ENCODE measurements around the gene TMEM116. TPM values are rescaled to one million over a fixed set of nuclear protein-coding genes. Genes with fewer than 3 reads are reported as not detected.

Gene TMEM116
- total RNA-seq, 1 donor = 20.4 TPM

DNA sequence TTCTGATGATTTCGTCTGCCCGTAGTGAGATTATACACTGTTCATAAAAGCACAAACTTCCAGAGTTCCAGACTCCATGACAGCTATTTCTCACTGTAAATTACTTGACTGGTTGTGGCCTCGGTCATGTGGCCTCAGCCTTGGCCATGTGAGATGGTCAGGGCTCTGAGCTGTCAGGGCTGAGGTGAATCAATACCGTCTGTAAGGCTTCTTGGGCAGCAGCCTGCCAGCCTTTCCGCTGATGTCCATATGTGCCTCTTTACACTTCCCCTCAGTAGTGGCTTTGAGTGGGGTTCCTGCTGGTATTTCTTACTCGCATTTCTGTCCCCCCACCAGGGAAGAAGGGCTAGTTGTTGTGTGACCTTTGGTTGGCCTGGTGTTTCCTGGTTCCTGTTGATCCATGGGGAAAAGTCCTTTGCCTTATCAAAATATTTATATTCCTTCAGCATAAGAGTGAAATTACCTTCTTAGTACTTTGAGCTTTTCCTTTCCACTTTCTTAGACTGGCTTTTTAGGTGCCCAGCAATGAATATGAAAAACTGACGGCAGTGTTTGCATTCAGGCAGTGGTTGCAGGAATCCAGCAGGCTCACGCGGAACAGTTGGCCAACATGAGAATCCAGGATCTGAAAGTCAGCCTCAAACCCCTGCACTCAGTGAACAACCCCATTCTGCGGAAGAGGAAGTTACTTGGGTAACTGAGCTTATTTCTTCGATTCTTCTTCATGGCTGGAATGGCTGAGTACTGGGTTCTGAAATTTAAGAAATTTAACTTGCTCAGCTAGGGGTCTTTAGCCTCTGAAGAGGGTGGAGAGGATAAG, 124.8 kb downstream of the TMEM116 start:
- no peak for DNase-seq (ENCODE audit: low read depth)
- H3K4me3 ChIP-seq (ENCODE audit: low read depth, low read length) = no peak overlapping the region

DNA sequence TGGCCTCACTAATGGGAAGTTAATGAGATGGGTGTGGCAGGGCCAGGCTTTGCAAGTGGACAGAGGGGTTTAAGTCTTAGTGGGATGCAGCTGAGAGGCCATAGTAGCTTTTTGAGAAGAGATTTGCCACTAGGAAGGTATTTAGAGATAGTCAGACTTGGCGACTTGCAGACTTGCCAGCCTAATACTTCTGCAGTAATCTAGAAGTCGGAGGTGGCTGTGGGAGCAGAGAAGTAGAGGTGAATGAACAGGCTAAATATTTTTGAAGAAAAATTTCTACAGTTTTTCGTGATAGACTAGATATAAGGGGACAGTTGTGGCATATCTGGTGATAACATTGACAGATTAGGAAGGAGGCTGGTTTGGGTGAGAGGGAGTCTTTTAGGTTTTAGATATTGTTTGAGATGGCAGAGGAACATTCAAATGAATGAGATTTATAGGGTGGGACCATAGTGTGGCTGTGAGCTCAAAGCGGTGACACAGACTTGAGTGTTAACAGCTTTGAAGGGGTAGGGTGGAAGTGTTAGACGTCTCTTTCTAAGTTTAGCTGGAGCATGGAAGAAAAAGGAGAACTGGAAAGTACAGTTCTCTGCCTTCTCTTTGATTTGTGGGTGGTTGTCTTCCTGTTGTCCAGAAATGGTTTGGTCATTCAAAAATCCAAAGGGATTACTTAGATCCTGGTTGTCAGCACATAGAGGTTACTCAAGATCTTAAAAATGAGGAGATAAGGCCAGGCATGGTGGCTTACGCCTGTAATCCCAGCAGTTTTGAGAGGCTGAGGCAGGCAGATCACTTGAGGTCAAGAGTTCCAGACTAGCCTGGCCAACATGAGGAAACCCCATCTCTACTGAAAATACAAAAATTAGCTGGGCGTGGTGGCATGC, 126.1 kb downstream of the TMEM116 start:
- TF ChIP-seq, protein P1, sequence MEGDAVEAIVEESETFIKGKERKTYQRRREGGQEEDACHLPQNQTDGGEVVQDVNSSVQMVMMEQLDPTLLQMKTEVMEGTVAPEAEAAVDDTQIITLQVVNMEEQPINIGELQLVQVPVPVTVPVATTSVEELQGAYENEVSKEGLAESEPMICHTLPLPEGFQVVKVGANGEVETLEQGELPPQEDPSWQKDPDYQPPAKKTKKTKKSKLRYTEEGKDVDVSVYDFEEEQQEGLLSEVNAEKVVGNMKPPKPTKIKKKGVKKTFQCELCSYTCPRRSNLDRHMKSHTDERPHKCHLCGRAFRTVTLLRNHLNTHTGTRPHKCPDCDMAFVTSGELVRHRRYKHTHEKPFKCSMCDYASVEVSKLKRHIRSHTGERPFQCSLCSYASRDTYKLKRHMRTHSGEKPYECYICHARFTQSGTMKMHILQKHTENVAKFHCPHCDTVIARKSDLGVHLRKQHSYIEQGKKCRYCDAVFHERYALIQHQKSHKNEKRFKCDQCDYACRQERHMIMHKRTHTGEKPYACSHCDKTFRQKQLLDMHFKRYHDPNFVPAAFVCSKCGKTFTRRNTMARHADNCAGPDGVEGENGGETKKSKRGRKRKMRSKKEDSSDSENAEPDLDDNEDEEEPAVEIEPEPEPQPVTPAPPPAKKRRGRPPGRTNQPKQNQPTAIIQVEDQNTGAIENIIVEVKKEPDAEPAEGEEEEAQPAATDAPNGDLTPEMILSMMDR (IDR thresholded peaks at IDR 0.05; ENCODE audit: insufficient read depth, low read length) = no peak
- H3K4me3 ChIP-seq (ENCODE audit: low read depth, low read length) = no peak overlapping the region
- no peak for DNase-seq (ENCODE audit: low read depth)

More for the DNA sequence above, 124.8 kb downstream of the TMEM116 start:
- TF ChIP-seq, protein P1 (IDR thresholded peaks at IDR 0.05; ENCODE audit: insufficient read depth, low read length) = no peak

DNA sequence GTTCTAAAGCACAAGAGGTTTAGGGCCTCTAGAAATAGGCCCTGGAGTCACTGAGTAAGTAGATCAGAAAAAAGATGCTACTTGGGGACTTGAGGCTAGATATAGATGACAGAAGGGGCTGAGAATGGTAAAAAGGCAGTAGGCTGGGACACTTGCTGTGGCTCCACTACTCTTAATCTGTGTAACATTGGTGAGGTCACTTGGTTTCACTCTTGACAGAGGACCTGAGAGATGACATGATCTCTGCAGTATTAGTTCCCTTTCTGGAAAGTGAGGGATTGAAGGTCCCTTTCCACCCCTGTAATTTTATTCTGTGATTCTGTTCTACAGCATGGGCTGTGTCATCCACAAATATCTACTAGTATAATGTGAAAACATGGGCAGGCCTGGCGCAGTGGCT, 131.2 kb downstream of the TMEM116 start:
- TF ChIP-seq, protein P1 (IDR thresholded peaks at IDR 0.05; ENCODE audit: insufficient read depth, low read length) = no peak
- no peak overlapping the region for H3K4me3 ChIP-seq (ENCODE audit: low read depth, low read length)
- DNase-seq (ENCODE audit: low read depth) = no peak

Small RNA genes lying within 50 kb of the gene (small RNA-seq; reads per million reads assigned to genes)
- gene AC004024.1 (not detected), gene MIR3657 (not detected)

Other genes with a start within 250 kb of the TMEM116 start
- gene ALDH2, start 246.2 kb downstream of the TMEM116 start, total RNA-seq (ENCODE audit: low replicate concordance) = 23.1 and 40.9 TPM in 2 replicates
- gene MAPKAPK5, start 170.9 kb downstream of the TMEM116 start, total RNA-seq (ENCODE audit: low replicate concordance) = 34.6 and 43.3 TPM in 2 replicates
- gene ERP29, start 261 bp upstream of the TMEM116 start, total RNA-seq (ENCODE audit: low replicate concordance) = 56.0 and 77.7 TPM in 2 replicates
- 25.5 and 28.0 TPM in 2 replicates for gene NAA25, start 95.6 kb upstream of the TMEM116 start, total RNA-seq (ENCODE audit: low replicate concordance)
- gene TRAFD1, start 112.4 kb upstream of the TMEM116 start, total RNA-seq (ENCODE audit: low replicate concordance) = 36.5 and 158 TPM in 2 replicates

Data from fibroblast of the aortic adventitia (primary cell).